ENCODE measurements around the gene CEBPZ.
"Not testable (repeated sequence)": the region's sequence is repeated elsewhere in the genome, so short reads cannot be mapped to it uniquely, and the experiment has no call there.

CEBPZ gene

GRCh38 chr2:37232131-37232933 lies 936 bp upstream of the CEBPZ start:
- H3K9me3 ChIP-seq (ENCODE audit: severe bottlenecking), result no peaks in the 10 kb centered on the region
- H3K27me3 ChIP-seq (ENCODE audit: insufficient read depth, poor library complexity, severe bottlenecking), result no peaks in the 10 kb centered on the region
- DNase-seq (ENCODE audit: low spot score) (no peak), ATAC-seq (ENCODE audit: low read depth) (peak; percentile 25; the same call in 2 of the 3 replicates)
- H3K27ac ChIP-seq (ENCODE audit: poor library complexity, severe bottlenecking), result peak overlapping the region; percentile 66
- H3K4me1 ChIP-seq (ENCODE audit: insufficient read depth, poor library complexity, severe bottlenecking), result peaks cover 11% of the 10 kb centered on the region
- H3K36me3 ChIP-seq (ENCODE audit: low read depth), result peaks cover 54% of the 10 kb centered on the region
- H3K4me3 ChIP-seq (ENCODE audit: severe bottlenecking), result peak overlapping the region; percentile 77
- TF ChIP-seq, protein P1, sequence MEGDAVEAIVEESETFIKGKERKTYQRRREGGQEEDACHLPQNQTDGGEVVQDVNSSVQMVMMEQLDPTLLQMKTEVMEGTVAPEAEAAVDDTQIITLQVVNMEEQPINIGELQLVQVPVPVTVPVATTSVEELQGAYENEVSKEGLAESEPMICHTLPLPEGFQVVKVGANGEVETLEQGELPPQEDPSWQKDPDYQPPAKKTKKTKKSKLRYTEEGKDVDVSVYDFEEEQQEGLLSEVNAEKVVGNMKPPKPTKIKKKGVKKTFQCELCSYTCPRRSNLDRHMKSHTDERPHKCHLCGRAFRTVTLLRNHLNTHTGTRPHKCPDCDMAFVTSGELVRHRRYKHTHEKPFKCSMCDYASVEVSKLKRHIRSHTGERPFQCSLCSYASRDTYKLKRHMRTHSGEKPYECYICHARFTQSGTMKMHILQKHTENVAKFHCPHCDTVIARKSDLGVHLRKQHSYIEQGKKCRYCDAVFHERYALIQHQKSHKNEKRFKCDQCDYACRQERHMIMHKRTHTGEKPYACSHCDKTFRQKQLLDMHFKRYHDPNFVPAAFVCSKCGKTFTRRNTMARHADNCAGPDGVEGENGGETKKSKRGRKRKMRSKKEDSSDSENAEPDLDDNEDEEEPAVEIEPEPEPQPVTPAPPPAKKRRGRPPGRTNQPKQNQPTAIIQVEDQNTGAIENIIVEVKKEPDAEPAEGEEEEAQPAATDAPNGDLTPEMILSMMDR (IDR thresholded peaks at IDR 0.05; ENCODE audit: poor library complexity, severe bottlenecking), result no peak

- Histone ChIP-seq H3K9me3 (ENCODE audit: severe bottlenecking) (no peaks in the 10 kb centered on the region), H3K27me3 (ENCODE audit: insufficient read depth, poor library complexity, severe bottlenecking) (no peaks in the 10 kb centered on the region), H3K27ac (ENCODE audit: poor library complexity, severe bottlenecking) (peak overlapping the region; percentile 66), H3K36me3 (ENCODE audit: low read depth) (peaks cover 57% of the 10 kb centered on the region), H3K4me3 (ENCODE audit: severe bottlenecking) (peak overlapping the region; percentile 77), H3K4me1 (ENCODE audit: insufficient read depth, poor library complexity, severe bottlenecking) (peaks cover 11% of the 10 kb centered on the region)
- no peak for DNase-seq (ENCODE audit: low spot score)
- peak; percentile 8; the same call in 1 of the 3 replicates for ATAC-seq (ENCODE audit: low read depth)
- TF ChIP-seq, protein P1 (IDR thresholded peaks at IDR 0.05; ENCODE audit: poor library complexity, severe bottlenecking), result no peak
Measured at GRCh38 chr2:37230581-37230980, 815 bp downstream of the CEBPZ start.

DNA sequence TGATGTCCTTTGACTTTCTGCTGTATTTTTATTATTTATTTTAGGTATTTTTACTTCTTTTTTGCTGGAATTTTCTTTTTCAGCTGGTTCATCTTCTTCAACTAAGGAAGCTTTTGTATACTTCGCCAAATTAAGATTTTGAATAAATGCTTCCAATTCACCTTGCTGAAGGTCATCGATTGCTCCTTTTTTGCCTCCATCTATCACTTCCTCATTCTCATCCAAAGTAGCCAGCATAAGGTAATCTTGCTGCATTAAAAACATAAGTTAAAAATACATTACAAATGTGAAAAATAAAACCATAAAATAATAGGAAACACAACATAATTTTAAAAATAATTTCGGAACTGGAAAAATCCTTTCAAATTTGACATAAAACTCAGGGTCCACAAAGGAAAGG lies 2.6 kb downstream of the CEBPZ start:
- no peak overlapping the region for H3K4me3 ChIP-seq (ENCODE audit: severe bottlenecking)
- TF ChIP-seq, protein P1 (IDR thresholded peaks at IDR 0.05; ENCODE audit: poor library complexity, severe bottlenecking), result no peak
- no peak for ATAC-seq (ENCODE audit: low read depth)
- H3K27me3 ChIP-seq (ENCODE audit: insufficient read depth, poor library complexity, severe bottlenecking), result no peaks in the 10 kb centered on the region
- H3K4me1 ChIP-seq (ENCODE audit: insufficient read depth, poor library complexity, severe bottlenecking), result peaks cover 11% of the 10 kb centered on the region
- H3K27ac ChIP-seq (ENCODE audit: poor library complexity, severe bottlenecking), result no peak overlapping the region
- DNase-seq (ENCODE audit: low spot score), result no peak
- H3K9me3 ChIP-seq (ENCODE audit: severe bottlenecking), result no peaks in the 10 kb centered on the region
- H3K36me3 ChIP-seq (ENCODE audit: low read depth), result peaks cover 60% of the 10 kb centered on the region

GRCh38 chr2:37226863-37227262 lies 4.5 kb downstream of the CEBPZ start:
- H3K9me3 ChIP-seq (ENCODE audit: severe bottlenecking), result no peaks in the 10 kb centered on the region
- ATAC-seq (ENCODE audit: low read depth) (no peak), DNase-seq (ENCODE audit: low spot score) (no peak)
- TF ChIP-seq, protein P1 (IDR thresholded peaks at IDR 0.05; ENCODE audit: poor library complexity, severe bottlenecking), result no peak
- no peak overlapping the region for H3K4me3 ChIP-seq (ENCODE audit: severe bottlenecking)
- H3K27ac ChIP-seq (ENCODE audit: poor library complexity, severe bottlenecking), result no peak overlapping the region
- H3K36me3 ChIP-seq (ENCODE audit: low read depth), result peaks cover 77% of the 10 kb centered on the region
- H3K27me3 ChIP-seq (ENCODE audit: insufficient read depth, poor library complexity, severe bottlenecking), result no peaks in the 10 kb centered on the region
- peaks cover 7% of the 10 kb centered on the region for H3K4me1 ChIP-seq (ENCODE audit: insufficient read depth, poor library complexity, severe bottlenecking)

DNA sequence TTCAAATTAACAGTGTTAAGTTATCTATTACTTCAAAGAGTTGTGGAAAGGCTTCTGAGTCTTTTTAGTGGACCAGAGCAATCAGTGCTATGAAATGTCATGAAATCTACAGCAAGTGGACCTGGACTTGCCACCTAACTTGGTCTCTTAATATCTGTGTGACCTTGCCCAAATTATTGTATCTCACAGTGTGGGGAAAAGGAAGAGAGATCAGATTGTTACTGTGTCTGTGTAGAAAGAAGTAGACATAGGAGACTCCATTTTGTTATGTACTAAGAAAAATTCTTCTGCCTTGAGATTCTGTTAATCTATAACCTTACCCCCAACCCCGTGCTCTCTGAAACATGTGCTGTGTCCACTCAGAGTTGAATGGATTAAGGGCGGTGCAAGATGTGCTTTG lies 6.3 kb downstream of the CEBPZ start:
- not testable (repeated sequence) for H3K27ac ChIP-seq (ENCODE audit: poor library complexity, severe bottlenecking); H3K27me3 ChIP-seq (ENCODE audit: insufficient read depth, poor library complexity, severe bottlenecking); DNase-seq (ENCODE audit: low spot score); H3K9me3 ChIP-seq (ENCODE audit: severe bottlenecking); H3K4me1 ChIP-seq (ENCODE audit: insufficient read depth, poor library complexity, severe bottlenecking); H3K4me3 ChIP-seq (ENCODE audit: severe bottlenecking); ATAC-seq (ENCODE audit: low read depth)
- H3K36me3 ChIP-seq (ENCODE audit: low read depth), result peaks cover 94% of the 10 kb centered on the region
